Measurements from ENCODE around the gene ACVR1B.
"Not testable (repeated sequence)": the region's sequence is repeated elsewhere in the genome, so short reads cannot be mapped to it uniquely, and the experiment has no call there.

The ACVR1B gene

DNA sequence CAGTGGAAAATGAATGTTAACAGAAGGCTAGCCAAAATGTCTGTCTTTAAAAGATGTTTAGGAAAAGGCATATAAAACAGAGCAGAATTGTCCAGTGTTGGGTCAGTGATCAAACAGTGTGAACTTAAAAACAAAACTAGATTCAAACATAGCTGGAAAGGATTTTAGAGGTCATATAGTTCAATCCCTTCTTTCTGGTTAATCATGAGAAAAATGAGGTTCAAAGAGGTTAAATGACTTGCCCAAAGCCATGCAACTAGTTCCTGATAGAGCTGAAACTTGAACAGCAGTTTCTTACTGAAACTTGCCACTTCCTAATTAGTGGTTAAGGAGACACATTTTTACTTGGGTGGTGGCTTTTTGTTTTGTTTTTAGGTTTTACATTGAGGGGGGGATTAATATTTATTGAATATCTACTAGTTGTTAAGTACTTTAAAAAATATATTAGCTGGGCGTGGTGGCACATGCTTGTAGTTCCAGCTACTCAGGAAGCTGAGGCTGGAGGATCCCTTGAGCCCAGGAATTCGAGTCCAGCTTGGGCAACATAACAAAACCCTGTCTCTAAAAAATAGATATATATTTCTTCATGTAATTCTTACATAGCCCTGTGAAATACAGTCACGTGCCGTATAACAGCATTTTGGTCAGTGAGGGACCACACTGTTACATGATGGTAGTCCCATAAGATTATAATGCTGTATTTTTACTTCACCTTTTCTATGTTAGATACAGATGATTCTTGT is 20.4 kb downstream of the ACVR1B start:
- no peak for DNase-seq (ENCODE audit: low spot score)

DNA sequence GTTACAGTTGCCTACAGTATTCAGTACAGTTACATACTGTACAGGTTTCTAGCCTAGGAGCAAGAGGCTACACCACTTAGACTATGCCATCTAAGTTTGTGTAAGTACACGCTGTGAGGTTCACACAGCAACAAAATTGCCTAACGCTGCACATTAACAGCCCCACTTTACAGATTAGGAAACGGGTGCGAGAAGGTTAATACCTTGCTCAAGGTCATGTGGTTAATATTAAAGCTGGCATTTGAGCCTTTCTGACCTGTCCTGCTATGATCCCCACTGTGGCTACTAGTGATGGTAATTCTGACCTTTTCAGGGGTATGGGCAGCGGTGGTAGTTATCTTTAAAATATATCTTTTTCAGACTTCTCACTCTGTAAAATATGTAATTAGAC is 20.9 kb downstream of the ACVR1B start:
- no peak for DNase-seq (ENCODE audit: low spot score)

DNA sequence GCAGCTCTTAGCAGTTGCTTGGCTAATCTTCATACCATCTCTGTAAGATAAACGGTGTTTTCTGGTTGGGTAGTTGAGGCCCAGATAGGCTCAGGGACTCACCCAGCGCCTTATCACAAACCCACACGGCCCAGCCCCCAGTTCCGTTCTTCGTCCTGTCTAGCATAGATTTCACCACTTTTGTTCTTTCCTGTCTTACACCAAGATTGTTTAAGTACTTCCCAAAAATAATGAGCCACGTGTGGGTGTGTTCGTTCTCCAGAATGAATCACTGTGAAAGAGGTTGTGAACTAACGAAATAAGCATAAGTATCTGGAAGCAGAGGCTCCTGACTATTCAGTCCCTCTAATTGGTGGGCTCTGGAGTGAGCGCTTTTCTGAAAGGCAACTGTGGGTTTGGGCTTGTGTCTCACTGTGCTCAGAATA is 21.4 kb downstream of the ACVR1B start:
- no peak for DNase-seq (ENCODE audit: low spot score)

DNA sequence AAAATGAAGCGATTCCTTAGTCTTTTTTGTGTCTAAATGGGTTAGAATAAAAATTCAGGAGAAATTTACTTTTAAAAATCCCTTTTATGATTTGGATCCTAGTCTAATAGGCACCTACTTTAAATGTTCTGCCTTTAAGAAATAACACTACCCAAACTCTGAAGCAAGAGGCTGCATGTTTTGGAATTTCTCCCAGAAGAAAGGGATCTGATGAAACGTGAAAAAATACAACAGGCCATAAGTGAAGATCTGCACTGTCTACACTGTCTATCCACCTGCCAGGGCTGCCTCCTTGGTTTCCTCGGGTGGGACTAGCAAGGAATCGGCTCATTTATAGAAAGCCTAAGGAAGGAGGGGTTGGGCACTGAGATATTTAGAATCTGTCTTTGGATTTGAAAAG is 22.1 kb downstream of the ACVR1B start:
- no peak for DNase-seq (ENCODE audit: low spot score)

DNA sequence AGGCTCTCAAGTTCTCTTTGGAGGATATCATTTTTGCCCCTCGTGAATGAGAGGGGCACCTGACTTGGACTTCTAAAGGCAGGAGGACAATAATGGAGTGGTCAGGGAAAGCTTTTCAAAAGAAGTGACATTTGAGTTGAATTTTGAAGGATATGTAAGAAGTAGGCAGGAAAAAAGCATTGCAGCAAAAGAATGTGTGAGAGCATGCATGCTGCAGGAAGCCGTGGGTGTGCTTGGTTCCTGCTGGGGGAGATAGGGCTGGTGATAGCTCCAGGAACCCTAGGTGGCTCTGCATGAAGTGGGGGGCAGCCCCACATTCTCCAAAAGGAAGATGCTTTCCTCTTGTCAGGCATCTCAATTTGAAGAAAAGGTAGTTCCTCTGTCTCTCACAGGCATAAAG is 23.1 kb downstream of the ACVR1B start:
- DNase-seq (ENCODE audit: low spot score) = no peak

DNA sequence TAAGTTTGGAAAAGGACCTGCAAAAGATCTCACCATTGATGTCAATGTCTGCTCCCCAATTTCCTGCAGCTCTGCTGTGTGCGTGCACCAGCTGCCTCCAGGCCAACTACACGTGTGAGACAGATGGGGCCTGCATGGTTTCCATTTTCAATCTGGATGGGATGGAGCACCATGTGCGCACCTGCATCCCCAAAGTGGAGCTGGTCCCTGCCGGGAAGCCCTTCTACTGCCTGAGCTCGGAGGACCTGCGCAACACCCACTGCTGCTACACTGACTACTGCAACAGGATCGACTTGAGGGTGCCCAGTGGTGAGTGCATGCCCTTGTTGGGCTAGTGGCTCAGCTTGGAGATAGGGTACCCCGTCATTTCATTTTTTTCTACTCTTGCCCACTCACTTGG is 23.7 kb downstream of the ACVR1B start:
- DNase-seq (ENCODE audit: low spot score) = no peak

DNA sequence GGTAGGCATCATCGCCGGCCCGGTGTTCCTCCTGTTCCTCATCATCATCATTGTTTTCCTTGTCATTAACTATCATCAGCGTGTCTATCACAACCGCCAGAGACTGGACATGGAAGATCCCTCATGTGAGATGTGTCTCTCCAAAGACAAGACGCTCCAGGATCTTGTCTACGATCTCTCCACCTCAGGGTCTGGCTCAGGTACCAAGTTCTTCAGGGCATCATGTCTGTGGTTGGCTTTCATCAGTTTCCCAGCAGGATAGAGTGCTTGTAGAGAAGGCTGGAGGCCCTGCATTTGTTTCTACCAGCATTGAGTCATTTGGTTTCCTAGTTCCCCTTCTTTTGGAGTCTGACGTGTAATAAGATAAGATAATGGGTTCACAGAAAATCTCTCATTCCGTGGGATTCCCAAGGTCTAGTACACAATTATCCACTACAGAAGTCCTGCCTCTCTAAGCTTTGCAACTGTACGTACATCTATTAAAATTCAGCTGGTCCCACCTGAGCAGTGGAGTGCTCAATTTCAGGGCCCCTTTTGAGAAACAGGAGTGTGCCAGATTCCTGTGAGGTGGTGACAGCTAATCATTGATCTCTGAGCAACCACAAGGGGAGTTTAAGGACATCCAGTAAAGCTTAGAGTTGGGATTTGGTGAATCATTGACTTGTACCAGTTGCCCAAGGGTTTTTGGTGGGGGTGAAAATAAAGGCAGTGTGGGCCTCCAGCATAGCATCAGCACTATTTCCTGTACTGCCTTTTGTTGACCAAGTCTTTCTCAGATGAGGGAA is 25.1 kb downstream of the ACVR1B start:
- no peak for DNase-seq (ENCODE audit: low spot score)

DNA sequence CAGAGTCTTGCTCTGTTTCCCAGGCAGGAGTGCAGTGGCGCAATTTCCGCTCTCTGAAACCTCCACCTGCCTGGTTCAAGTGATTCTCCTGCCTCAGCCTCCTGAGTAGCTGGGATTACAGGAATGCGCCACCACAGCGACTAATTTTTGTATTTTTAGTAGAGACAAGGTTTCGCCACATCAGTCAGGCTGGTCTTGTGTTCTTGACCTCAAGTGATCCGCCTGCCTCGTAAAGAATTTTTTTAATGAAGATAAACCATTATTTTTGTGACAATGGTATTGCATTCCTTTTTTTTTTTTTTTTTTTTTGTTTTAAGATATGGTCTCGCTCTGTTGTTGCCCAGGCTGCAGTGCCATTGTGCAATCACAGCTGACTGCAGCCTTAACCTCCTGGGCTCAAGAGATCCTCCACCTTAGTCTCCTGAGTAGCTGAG is 25.8 kb downstream of the ACVR1B start:
- DNase-seq (ENCODE audit: low spot score) = no peak

DNA sequence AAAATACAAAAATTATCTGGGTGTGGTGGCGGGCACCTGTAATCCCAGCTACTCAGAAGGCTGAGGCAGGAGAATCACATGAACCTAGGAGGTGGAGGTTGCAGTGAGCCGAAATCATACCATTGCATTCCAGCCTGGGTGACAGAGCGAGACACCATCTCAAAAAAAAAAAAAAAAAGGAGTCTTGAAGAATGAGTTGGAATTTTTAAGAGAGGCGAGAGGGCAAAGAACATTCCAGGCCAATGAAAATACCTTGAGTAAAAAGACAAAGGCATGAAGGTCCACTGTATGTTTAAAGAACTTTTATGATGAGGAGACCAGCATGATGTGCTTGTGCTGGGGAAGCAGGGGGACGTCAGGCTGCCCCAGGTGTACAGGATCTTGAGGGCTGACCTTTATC is 27.8 kb downstream of the ACVR1B start:
- DNase-seq (ENCODE audit: low spot score) = not testable (repeated sequence)

DNA sequence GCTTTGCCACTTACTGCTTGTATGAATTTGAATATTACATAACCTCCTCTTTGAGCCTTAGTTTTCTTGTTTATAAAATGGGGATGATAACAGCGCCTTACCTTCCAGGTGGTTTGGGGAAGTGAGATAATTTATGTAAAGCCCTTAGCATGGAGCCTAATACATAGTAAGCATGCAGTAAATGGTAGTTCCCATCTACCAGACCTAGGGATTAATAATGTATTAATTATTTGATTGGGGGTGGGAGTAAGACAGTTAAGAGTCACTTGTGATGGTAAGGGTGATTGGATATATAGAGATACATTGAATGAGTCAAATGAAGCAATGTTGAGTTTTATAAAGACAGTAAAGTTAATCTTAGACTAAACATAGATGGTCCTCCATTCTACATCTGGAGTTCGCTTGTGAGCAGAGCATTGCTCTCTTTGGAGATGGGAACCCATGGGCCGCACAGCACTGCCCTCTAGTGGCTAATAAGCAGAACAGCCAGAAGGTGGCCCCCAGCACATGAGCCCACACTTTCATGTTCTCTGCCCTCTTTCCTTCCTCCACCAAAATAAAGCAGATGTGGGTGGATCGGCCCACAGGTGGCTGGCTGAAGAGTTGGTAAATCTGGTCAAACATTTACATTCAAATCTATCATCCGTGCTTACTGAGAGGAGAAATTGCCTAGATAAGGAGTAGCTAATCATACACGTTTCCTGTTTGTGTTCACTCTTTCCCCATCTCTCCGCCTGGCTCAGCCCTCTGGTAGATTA is 28.7 kb downstream of the ACVR1B start:
- DNase-seq (ENCODE audit: low spot score) = peak; percentile 87

DNA sequence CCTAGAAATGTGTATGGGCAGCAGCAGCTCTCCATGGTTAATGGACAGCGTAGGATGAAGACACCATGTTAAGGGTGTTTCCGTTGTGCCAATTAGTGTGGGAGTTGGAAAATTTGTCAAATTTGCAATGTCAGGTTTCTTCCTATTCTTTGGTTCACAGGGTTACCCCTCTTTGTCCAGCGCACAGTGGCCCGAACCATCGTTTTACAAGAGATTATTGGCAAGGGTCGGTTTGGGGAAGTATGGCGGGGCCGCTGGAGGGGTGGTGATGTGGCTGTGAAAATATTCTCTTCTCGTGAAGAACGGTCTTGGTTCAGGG is 29.3 kb downstream of the ACVR1B start:
- DNase-seq (ENCODE audit: low spot score) = no peak

DNA sequence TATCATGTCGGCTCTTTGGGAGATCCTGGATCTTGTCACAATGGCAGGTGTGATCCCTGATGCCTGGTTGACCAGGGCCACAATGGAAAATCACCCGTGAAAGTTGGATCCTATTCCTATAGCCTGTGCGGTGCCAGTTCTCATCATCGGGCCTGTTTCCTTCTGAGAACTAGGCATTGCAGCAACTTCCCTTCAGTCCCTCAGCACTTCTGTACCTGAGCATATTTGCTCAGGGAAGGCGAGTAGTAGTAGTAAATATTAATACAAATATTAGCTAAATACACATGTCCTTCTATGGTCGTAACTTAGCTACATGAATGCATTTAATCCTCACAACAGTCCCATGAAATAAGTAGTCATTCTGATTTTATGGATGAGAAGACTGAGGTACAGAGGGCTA is 33.2 kb downstream of the ACVR1B start:
- no peak for DNase-seq (ENCODE audit: low spot score)

DNA sequence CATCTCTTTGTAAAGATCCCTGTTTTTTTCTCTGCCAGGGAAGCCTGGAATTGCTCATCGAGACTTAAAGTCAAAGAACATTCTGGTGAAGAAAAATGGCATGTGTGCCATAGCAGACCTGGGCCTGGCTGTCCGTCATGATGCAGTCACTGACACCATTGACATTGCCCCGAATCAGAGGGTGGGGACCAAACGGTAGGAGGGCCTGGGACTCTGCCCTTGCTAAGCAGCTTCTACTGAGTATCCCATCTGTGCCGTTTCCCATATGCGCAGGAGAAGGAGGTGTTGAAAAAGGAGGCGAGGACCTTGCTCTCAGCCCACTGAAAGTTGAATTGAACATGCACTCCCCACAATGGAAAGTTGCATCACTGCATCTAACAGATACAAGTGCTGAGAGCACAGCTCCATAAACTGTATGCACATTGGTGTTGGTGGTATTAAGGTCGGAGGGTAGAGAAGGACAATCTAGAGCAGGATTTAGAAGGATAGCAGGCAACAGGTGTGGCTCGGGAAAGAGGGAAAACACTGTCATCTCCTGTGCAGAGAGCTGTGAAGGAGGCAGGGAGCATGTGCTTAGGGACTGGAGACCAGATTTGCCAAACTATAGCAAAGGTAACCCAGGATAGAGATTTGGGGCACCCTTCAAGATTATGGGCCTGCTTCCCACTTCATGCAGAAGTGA is 33.8 kb downstream of the ACVR1B start:
- no peak for DNase-seq (ENCODE audit: low spot score)

DNA sequence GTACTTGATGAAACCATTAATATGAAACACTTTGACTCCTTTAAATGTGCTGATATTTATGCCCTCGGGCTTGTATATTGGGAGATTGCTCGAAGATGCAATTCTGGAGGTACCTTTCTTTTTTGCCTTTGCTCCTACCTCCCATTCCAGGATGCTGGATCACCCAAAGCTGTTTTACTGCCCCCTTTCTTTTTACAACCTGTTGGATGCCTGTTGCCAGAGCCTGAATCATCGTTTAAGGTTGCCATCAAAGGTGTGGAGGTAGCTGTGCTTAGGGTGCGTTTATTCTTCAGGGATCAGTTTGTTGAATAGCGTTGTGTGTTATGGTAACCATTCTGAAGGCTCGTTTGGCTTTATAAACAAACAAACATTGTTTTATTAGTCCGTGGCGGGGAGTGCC is 35.3 kb downstream of the ACVR1B start:
- no peak for DNase-seq (ENCODE audit: low spot score)

DNA sequence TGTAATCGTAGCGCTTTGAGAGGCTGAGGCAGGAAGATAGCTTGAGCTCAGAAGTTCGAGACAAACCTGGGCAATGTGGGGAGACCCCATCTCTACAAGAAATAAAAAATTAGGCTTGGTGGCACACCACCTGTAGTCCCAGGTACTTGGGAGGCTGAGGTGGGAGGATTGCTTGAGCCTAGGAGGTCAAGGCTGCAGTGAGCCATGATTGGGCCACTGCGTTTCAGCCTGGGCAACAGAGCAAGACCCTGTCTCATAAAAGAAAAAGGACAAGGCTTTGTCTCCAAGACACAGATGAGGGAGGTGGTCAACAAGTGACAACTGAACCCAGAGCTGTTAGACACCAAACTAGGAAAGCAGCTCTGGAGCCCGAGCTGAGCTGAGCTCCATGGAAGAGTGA is 40.7 kb downstream of the ACVR1B start:
- no peak for DNase-seq (ENCODE audit: low spot score)

DNA sequence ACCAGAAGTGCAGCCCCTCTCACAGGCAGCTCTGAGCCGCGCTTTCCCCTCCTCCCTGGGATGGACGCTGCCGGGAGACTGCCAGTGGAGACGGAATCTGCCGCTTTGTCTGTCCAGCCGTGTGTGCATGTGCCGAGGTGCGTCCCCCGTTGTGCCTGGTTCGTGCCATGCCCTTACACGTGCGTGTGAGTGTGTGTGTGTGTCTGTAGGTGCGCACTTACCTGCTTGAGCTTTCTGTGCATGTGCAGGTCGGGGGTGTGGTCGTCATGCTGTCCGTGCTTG is 43.0 kb downstream of the ACVR1B start:
- no peak for DNase-seq (ENCODE audit: low spot score)

DNA sequence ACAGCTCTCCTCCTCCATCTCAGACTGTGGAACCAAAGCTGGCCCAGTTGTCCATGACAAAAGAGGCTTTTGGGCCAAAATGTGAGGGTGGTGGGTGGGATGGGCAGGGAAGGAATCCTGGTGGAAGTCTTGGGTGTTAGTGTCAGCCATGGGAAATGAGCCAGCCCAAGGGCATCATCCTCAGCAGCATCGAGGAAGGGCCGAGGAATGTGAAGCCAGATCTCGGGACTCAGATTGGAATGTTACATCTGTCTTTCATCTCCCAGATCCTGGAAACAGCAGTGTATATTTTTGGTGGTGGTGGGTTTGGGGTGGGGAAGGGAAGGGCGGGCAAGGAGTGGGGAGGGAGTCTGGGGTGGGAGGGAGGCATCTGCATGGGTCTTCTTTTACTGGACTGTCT is 43.5 kb downstream of the ACVR1B start:
- DNase-seq (ENCODE audit: low spot score) = peak; percentile 69

DNA sequence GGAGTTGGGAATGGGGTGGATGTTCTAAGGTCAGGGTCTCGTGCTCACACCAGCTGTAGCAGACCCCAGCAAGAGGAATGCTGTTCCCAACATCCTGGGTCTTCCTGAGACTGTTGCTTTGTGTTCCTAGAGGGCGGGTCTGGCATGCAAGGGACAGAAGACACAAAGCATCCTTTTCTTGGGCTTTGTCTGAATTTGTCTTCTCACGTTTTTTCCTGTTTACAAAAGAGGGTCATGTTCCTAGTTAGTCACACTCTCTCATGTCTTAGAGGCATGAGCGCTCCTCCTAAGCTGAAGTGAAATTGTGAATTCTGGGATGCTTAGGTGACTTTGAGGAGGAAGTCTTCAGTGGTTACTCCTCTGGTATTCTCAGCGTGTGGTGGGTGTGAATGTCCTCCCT is 45.6 kb downstream of the ACVR1B start:
- no peak for DNase-seq (ENCODE audit: low spot score)

DNA sequence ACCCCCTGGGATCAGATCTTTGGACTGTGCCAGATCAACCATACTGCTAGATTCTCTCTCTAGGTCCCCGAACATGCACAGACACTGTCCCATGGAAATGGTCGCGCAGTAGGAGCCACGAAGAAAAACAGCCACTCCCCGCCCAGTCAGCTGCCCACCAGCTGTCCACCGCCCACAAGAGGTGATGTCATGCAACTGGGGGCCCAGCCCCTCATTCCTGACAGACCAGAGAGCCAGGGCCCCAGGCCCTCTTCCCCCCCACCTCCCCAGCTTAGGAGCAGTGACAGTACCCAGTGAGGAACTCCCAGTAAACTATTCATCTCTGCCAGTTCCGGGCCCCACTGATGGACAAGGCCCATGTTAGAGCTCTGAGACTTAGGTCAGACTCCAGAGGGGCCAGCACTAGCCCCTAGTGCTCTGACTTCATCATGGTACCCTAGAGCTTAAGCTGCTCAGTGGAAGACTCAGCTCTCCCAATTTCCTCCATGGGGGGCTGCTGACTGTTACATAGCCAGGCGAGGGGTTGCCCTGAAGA is 51.6 kb downstream of the ACVR1B start:
- DNase-seq (ENCODE audit: low spot score) = no peak

DNA sequence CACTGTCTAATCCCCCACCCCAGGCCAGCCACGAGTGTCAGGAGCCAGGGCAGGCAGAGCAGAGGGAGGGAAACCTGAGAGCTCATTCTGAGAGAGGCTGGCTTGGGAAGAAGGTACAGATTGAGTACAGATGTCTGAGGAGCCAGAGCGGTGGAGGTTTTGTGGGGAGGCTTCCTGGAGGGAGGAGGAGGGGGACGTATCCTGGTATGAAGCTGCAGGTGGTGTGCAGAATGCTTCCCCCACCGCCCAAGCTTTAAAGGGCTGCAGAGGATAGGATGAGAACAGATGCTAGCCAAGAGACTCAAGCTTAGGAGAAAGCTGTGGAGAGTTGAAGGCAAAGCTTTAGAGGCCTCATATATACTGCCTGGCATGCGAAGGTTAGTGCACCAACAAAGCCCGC is 52.1 kb downstream of the ACVR1B start:
- DNase-seq (ENCODE audit: low spot score) = no peak

DNA sequence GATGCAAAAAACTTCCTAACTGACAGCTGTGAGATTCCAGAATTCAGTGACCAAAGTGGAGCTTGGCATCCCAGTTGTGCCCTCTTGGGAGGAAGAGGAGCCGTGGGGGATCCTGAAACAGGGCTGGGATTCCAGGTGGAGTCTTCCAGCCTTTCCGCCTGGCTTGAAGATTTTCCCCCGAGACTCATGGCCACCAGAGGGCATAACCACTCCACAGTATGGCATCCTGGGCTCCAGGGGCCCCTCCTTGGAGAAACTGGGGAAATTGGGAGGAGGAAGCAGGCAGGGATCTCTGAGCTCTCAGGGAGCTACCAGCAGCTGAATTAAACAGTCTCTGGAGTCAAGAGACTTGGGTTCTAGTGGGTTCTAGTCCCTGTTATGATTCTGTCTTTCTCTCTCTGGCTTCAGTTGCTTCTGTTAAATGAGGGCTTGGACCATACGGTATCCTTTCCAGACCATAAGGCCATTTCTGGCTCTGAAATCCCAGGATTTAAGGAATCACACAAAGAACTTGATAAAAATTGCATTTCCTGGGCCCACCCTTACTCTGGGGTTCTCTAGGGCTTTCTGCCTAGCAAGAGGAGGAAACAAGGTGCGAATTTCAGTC is 52.6 kb downstream of the ACVR1B start:
- peak; percentile 86 for DNase-seq (ENCODE audit: low spot score)

All from hepatic stellate cell (primary cell).